Stimulated activated CD4-positive, alpha-beta T cell treated with anti-CD3 and anti-CD28 coated beads, TNF-alpha, amount 100 ng/mL, for 4 hours (primary cell): ENCODE measurements around the gene SP110.
"Not testable (repeated sequence)": the region's sequence is repeated elsewhere in the genome, so short reads cannot be mapped to it uniquely, and the experiment has no call there.

Experiments used
- DNase-seq, 3 experiments: peaks; one replicate each; pipeline ENCODE4 v3.0.0-alpha.2; 2020; ENCODE audit warnings: low read depth in 3 of 3

The SP110 gene

DNA sequence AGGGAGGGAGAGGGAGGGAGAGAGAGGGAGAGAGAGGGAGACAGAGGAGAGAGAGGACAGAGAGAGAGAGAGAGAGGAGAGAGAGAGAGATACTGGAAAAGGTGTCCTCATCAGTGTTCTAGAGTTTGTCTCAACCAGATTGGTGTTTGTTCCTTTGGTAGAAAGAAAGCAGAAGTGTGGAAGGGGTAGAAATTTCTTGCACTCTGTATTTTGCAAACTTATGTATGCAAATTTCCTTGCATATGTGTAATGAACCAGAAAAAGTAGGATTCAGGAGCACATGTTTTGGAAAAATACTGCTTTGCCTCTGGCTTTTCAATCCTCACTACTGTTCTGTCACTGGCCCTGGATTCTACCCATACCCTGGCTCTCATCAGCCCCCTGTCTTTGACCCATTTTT lies 4.7 kb upstream of the SP110 start:
- no peak for DNase-seq

DNA sequence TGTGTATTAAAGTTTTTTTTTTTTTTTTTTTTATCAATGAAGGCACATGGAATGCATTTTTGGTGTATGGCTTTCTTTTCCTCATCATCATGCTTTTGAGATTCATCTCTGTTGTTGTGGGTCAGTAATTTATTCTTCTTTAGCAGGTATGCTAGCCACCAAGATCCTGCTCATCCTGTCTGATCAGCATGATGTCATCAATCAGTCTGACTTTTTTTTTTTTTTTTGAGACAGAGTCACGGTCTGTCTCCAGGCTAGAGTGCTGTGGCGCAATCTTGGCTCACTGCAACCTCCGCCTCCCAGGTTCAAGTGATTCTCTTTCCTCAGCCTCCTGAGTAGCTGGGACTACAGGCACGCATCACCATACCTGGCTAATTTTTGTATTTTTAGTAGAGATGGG lies 3.0 kb upstream of the SP110 start:
- not testable (repeated sequence) for DNase-seq

DNA sequence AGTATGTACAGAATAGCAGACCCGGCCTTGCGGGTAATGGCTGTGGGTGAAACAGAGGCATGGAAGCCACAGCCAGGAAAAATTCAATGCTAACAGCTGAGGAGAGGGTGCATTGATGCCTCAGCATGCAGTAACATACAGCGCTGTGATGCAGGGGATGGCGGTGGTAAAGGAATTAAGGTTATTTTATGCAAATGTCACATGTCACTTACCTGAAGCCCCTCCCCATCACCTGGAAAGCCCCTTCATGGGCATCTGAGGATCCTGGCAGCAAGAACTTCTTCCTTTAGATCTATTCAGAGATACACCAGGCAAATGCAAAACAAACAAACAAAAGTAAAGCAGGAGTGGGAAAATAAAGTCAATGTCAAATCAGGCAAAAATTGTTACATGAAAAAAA lies 1.7 kb upstream of the SP110 start:
- no peak for DNase-seq

DNA sequence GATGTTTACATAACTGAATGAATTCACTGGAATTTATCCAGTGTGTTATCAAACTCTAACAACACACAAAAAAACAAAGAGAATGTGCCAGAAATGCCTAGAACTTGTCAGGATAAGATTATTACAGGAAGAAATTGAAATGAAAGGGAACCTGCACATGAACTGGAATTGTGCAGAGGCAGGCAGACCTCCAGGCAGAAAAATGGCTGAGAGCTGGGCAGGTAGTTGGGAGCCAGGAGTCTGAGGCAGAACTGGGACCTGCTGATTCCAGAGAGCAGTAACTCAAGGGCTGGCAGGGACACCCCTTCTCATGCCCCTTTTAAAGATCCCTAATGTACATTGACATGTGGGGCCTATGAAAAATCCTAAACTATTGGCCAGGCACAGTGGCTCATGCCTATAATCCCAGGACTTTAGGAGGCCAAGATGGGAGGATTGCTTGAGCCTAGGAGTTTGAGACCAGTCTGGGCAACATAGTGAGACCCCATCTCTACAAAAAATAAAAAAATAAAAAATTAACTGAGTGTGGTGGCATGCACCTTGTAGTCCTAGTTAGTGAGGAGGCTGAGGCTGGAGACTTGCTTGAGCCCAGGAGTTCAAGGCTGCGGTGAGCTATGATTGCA lies 674 bp upstream of the SP110 start:
- DNase-seq = no peak

DNA sequence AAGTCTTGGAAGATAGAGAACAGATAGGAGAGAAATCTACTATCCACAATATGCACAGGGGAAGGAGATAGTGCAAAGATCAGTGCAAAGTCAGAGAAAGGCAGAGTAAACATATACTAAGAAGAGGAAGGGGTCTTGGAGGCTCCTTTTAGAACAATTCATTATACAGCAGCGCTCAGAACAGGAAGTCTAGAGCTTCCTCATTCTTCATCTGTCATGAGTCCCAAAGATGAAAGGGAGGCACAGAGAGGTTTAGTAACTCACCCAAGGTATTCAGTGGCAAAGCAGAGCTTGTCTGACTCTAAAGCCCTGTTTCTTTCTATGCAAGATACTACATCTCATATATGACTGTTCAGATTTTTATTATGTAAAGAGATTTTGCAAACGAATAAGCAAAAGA lies 1.4 kb downstream of the SP110 start:
- DNase-seq = no peak

DNA sequence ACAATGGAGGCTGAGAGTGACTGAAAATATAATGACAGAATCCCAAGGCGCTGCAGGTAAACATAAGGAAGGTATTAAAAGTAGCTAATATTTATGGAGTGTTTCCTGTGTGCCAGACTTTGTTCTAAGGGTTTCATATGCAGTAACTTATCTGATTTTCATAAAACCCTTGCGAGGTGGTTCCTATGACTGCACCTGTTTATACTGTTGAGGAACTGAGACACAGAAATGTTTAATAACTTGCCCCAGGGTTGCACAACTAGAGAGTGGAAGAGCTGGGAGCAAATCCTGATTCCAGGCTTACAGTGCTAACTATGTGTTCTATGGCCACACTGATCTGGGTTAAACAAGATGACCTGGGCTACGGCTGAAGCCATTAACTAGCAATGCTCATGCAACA lies 2.4 kb downstream of the SP110 start:
- DNase-seq = no peak

DNA sequence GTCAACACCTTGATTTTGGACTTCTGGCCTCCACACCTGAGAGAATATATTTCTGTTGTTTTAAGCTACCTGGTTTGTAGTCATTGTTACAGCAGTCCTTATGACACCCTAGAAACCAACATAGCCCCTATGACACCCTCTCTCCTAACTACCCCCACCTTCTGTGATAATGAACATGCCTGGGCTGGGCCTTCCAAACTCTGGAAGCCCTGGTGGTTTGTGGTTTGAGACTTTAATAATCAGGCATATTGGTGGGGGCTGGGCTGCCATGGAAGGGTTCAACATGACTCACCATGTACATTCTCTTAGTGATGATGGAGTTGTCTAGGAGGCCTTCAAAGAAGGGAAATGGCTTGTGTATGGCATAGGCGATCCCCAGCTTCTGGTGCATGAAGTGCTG lies 3.3 kb downstream of the SP110 start:
- no peak for DNase-seq

DNA sequence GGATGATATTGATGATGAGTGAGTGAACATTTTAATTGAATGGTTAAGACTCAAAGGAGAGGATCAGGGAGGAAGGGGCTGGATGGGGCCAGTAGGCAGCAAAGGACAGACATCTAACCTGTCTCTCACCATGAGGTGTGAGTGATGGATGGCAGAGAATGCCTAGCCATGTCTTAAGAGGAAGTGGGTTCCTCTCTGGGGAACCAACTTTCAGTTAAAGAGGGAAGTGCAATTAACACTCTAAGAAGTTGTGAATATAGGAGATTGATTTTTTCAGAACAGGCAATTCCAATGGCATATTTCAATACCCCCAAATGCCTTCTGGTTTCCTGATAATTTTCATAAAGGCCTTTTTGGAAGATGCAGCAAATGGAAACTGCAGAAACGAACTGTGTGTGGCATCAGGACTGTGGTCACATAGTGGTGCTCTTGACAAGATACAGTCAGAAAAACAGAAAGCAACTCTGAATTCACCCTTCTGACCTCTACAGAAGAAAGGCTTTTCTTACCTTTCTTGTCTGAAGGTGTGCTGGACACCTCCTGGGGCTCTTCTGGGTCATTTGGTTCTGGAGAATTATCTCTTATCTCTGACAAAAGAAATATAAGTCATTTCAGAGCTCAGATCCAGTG lies 10.2 kb downstream of the SP110 start:
- no peak for DNase-seq

DNA sequence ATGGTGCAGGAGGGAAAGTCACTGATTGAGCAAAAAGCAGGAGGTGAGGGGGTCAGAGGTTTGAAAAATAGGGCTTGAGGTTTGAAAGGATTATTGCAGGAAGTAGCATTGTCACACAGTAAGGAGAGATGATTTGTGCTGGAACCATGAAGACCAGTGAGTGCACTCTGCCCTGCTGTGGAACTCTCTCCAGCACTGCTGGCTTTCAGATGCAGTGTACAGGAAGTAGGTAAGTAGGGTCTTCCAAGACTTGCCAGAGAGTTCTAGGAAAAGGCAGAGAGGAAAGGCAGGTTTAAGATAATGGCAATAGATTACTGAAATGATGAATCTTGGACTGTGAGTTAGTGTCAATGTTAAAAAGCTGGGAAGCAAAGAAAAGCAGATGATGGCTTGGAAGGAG lies 11.2 kb downstream of the SP110 start:
- DNase-seq = no peak

DNA sequence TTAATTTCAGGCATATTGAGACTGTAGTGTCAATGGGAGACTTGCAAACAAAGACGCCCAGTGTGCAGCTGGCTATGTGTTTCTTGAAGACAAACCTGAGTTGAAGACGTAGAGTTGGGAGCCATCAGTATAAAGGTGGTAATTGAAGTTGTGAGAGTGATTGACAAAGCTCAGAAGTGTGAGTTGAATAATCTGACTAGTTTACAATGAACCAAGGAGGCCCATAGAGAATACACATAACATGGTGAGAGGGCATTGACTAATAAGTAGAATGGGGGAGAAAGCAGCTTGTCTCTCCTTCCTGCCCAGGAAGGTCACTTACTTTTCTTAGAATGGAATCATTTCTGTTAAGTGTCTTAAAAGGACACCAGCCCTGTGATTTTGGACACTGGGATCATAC lies 14.1 kb downstream of the SP110 start:
- DNase-seq = no peak

DNA sequence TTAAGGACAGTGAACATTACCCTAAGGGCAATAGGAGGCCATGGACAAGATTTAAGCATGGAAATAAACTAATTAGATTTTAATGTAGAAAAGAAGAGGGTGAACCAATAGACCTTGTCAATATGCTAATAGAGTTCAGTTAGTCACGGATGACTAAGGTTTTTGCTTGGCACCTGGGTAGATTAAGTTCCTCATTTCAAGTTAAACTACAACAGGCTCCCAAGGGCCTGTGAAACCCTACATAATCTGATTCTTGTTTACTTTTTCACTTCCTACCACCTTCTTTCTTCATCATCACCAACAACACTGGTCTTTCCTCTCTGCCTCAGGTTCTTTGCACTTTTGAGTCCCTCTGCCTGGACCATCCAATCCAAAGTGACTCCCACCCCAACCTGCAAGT lies 14.8 kb downstream of the SP110 start:
- no peak for DNase-seq

DNA sequence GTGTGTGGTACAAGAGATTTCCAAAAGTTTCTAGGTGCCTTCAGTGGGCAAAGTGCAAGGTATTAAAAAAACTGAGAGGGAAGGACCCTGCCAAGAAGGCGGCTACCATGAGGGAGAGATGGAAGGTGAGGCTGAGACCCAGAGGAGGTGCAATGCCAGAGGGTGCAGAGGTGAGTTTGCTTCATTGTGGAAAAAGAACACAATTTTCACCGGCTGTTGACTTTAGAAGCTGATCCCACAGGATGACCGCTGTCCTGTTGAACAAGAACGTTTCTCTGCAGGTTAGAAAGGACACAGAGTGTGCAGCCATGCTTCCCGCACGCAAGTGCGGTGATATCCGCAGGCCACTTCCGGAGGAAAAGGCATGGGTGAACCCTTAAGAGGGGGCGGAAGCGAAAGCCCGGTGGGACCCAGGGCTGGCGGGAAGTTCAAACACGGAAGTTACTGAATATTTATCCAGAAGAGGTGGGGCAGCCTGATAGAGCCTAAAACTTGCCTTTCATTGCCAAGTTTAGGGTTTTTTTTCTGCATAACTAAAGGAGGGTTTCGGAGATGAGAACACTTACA lies 16.6 kb downstream of the SP110 start:
- DNase-seq = no peak

DNA sequence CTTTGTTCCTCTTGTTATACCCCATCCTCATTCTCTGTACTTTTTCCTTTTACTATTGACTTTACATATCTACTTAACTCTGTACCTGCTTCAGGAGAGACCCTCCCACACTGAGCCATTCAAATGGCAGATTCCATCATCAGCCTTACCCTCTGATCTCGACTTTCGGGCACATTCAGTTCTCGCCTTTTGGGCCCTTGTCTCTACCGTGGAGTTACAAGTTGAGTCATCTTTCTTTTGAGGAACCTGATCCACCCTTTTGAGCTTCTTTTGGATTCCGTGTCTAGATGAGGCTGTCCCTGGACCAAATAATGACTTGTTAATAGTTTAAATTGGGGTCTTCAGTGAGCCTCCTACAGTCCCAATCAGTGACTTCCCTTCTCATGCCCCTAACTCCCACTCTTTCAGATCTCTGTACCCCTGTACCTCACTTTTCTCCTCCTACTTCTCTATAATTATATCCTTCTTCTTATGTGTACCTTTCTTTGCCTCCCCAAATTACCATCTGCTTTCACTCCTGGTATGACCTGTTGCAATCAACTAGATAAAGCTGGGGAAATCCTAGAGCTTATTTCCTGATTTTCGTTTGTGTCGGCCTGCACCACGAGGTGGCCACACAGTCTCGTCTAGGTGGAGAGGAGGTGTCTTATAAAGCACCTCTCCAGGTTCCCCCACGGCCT lies 17.2 kb downstream of the SP110 start:
- no peak for DNase-seq

DNA sequence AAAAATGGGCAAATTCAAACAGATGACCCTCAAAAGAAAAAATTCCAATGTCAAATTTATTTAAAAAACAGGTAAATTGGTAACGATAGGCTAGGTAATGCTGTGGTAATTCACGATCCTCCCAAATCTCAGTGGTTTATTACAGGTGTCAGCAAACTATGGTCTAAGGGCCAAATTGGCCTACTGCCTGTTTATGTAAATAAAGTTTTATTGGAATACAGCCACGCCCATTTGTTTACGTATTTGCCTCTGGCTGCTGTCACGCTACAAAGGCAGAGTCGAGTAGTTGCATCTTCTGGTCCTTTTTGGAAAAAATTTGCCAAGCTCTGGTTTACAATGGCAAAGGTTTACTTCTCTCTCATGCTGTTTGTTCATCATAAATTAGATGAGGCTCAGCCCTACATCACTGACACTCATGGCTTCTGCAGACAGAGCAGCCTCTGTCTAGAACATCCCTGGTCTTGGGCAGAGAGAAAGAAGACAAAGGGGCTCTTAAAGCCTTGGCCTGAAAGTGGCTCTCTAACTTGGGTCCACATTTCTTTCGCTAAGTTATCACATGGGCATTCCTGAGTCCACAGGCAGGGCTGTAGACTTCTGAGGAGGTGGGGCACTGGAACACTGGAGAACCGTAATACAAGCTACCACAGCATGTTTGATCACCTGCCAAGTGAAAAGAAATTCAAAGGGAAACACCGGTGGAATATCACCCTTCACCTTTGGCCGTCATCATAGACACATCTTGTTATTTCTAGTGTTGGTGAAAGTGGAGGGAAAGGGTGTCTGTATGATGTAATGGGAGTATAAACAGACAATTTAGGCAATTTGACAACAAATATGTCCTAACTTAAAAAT lies 34.8 kb downstream of the SP110 start:
- DNase-seq = no peak

DNA sequence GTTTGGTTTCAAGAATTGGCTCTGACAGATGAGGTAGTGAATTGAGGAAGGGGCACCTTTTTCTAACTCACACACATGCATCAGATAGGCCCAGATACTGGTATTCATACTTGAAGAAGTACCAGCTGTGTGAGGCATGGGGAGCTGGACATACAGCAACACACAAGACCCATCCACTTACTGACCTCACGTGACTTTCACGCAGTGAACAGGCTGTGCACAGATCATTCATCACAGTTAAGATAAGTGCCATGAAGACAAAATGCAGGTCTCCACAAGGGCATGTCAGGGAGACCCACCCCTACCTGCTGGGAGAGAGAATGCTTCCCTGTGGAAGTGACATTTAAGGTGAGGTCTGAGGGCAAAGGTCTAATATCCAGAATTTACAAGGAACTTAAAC lies 38.6 kb downstream of the SP110 start:
- no peak for DNase-seq

DNA sequence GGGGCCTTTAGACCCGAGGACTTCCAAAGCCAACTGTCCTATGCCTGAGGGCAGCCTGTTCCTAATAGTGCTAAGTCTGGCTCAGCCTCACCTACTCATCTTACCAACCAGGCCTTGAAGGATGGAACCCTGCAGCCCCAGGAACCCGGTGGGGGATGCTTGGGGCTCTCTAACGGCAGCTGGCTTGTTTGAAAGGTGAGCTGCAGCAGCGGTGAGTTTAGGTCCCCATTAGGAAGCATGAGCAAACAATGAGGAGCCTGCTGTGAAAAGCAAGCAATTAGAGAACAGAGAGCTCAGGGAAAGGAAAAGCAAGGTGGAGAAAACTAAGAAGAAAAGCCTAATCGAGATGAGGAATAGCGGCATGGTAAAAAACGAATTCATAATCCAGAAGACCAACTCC lies 39.9 kb downstream of the SP110 start:
- no peak for DNase-seq

DNA sequence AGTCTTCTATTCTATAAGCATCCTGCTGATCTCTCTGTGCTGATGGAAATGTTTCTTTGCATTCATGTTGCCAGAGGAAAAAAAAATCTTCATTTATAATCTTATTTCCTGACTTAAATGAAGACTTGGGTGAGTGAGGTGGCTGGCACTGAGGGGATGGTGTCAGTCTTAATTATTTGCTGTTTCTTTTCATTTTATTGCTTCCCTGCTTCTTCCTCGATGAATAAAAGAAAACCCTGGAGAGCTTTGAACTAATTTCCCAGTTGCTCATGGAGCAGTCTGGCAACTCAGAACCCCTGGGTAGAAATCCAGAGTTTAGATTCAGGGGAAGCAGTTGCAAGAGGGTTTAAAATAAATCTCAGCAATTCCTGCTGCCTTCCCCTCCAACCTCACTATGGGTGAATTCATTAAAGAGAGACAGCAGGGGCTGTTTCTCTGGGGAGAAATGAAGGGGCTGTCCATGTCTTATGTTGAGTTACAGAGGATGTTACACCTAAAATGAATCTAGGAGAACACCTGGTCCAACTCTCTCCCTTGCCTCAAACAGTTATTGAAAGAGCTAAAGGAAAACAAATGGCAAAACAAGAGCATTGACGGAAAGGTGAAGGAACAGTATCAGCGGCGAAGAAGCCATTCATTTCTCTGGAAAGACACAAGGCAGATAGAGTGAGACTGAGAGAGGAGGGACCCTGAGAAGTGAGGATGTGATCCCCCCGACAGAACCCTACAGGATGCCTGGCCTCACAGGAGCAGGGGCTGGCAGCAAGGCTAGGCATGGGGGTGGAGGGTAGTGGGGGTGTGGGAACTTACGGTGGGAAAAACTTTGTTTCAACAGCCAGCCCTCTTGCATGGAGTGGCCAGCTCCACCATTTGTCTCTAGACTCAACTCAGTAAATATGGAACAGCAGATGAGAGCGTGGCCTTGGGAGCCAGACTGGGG lies 41.0 kb downstream of the SP110 start:
- no peak for DNase-seq

DNA sequence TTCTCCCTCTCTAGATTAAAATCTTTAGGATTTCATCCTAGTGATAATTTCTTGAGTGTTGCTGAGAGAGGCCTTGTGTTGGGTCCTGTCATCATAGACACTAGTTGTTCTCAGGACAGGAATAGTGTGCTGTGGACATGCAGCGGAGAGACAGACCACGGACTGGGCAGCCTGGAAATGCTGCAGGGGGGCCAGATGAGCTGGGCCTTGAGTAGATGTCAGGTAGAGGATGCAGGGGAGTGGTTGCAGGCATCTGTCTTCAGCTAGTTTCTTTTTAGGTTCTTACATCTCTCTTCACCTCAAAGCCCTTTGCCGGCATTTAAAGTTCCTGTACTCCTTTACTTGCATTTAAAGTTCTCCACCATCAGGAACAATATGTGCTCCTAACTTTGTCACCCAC lies 42.8 kb downstream of the SP110 start:
- no peak for DNase-seq

DNA sequence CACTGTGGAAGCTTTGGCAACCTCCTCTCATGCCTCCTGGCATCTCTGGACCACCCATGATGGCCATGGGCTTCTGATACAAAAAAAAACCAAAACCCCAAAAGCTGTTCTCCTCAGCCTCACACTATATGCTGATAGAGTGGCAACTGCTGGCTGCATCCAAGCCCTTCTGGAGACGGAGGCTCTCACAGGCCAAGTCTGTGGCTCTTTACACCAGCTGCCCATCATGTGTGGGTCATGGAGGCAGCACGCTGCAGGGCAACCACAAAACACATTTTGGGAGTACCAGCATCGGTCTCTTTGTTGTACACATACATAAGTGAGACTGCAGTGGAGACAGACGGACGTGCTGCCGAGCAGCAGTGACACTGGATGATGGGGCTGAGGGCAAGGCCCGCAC lies 45.3 kb downstream of the SP110 start:
- no peak for DNase-seq

DNA sequence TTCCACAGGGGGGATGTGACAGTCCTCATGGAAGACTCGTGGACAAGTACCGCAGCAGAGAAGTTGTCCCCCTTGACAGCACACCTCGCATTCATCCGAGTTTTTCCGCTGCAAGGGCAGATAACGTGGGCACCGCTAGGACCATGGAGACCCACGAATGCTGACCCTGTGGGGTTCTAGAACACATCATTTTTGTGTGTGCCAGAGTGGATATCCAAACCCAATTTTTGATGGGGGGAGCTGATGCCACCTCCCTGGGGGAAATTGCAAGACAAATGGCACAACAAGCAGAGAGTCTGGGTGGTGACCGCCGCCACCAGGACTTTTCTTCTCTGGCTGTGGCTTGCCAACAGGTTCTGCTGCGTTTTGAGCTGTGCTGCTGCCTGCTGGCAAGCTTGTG lies 46.9 kb downstream of the SP110 start:
- no peak for DNase-seq

DNA sequence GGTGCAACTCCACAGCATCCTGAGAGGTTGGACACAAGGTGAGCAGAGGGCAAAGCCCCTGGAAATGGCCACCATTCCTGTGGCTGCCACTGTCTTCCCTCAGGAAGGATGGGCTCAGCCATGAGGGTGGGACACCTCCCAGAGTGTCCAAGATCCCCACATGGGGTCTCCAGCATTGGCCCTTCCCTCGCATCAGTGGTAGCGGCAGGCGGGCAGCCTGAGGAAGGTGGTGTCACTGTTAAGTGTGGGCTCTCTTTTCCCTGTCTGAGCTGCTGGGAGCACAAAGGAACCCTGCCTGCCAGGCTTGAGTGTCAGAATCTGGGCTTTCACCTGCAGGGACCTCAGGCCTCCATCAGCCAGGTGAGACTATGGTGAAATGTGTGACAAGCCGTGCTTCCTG lies 47.6 kb downstream of the SP110 start:
- DNase-seq = no peak
